Measurements from ENCODE around the gene S100A10. TPM values are rescaled to one million over a fixed set of nuclear protein-coding genes. Genes with fewer than 3 reads are reported as not detected.

S100A10 gene
- total RNA-seq, 1 experiment from 2014 or later: 400 TPM

- CTCF ChIA-PET: interaction anchor here (0.5 to 2.2 kb wide), 13 partner anchors 15 to 128 kb away, joined by 3 to 38 read pairs (median 6); no protein-coding TSS in a partner anchor
- Histone ChIP-seq H4K20me1 (ENCODE audit: low read length) (no peaks in the 10 kb centered on the region), H3K36me3 (ENCODE audit: low read depth, low read length) (no peaks in the 10 kb centered on the region), H3K9me3 (ENCODE audit: low read length) (no peaks in the 10 kb centered on the region), H2AFZ (ENCODE audit: low read length) (no peak overlapping the region), H3F3A (ENCODE audit: low read length, unreplicated experiment) (no peaks in the 10 kb centered on the region), H3K27ac (ENCODE audit: low read length) (no peak overlapping the region), H3K27me3 (ENCODE audit: low read length) (no peaks in the 10 kb centered on the region), H3K79me2 (ENCODE audit: low read length) (no peaks in the 10 kb centered on the region), H3K9ac (ENCODE audit: low read length) (no peak overlapping the region), H3K4me1 (ENCODE audit: insufficient read depth, low read length) (peaks cover 66% of the 10 kb centered on the region), H3K9me2 (replicated peaks; ENCODE audit: low read length) (no peaks in the 10 kb centered on the region), H3K4me3 (ENCODE audit: low read length) (no peak overlapping the region), H3K4me2 (ENCODE audit: low read length) (peak overlapping the region; percentile 37; the same call in 1 of the 2 replicates)
- peak; percentile 48 for ATAC-seq
- DNase-seq: peak; percentile 89
- TF ChIP-seq CTCF (conservative IDR thresholded peaks at IDR 0.05; ENCODE audit: low read depth, low read length) (peak; percentile 97), EZH2 (IDR thresholded peaks at IDR 0.05; ENCODE audit: low read length, unreplicated experiment) (no peak)
- intact Hi-C loops (cut with micrococcal nuclease): loop anchor here (1.0 to 2.0 kb wide), 4 partner anchors 22 to 67 kb away; no protein-coding TSS in a partner anchor
- BruUV-seq (replicated peaks): no TSS peak
- POLR2A ChIA-PET (ENCODE audit: unreplicated experiment): interaction anchor here (0.5 to 2.4 kb wide), 8 partner anchors 14 to 457 kb away, joined by 3 to 14 read pairs (median 4); partner anchors contain the start of gene CGN
Observed at GRCh38 chr1:151968058-151968457, 25.6 kb downstream of the S100A10 start.

GRCh38 chr1:151967091-151967490, 26.6 kb downstream of the S100A10 start:
- Histone ChIP-seq H4K20me1 (ENCODE audit: low read length) (no peaks in the 10 kb centered on the region), H3K27ac (ENCODE audit: low read length) (no peak overlapping the region), H3K27me3 (ENCODE audit: low read length) (no peaks in the 10 kb centered on the region), H3K4me1 (ENCODE audit: insufficient read depth, low read length) (peaks cover 57% of the 10 kb centered on the region), H3F3A (ENCODE audit: low read length, unreplicated experiment) (no peaks in the 10 kb centered on the region), H3K36me3 (ENCODE audit: low read depth, low read length) (no peaks in the 10 kb centered on the region), H3K9me3 (ENCODE audit: low read length) (no peaks in the 10 kb centered on the region), H3K9me2 (replicated peaks; ENCODE audit: low read length) (no peaks in the 10 kb centered on the region), H2AFZ (ENCODE audit: low read length) (no peak overlapping the region), H3K79me2 (ENCODE audit: low read length) (no peaks in the 10 kb centered on the region), H3K9ac (ENCODE audit: low read length) (no peak overlapping the region), H3K4me2 (ENCODE audit: low read length) (no peak overlapping the region), H3K4me3 (ENCODE audit: low read length) (no peak overlapping the region)
- ATAC-seq (no peak), DNase-seq (no peak)
- intact Hi-C loops (cut with micrococcal nuclease): no loop called here
- BruUV-seq (replicated peaks): no TSS peak
- ChIA-PET POLR2A (ENCODE audit: unreplicated experiment) (interaction anchor here (0.6 kb wide), 2 partner anchors 26 to 32 kb away, joined by 3 read pairs; no protein-coding TSS in a partner anchor), CTCF (interaction anchor here (0.5 to 2.2 kb wide), 3 partner anchors 32 to 68 kb away, joined by 4 to 38 read pairs (median 32); no protein-coding TSS in a partner anchor)
- TF ChIP-seq EZH2 (IDR thresholded peaks at IDR 0.05; ENCODE audit: low read length, unreplicated experiment) (no peak), CTCF (conservative IDR thresholded peaks at IDR 0.05; ENCODE audit: low read depth, low read length) (no peak), EZH2phosphoT487 (IDR thresholded peaks at IDR 0.05; ENCODE audit: borderline replicate concordance, low read length) (no peak)

GRCh38 chr1:151966061-151966460, 27.6 kb downstream of the S100A10 start:
- Histone ChIP-seq H3F3A (ENCODE audit: low read length, unreplicated experiment) (no peaks in the 10 kb centered on the region), H3K27ac (ENCODE audit: low read length) (peak overlapping the region; percentile 18), H3K27me3 (ENCODE audit: low read length) (no peaks in the 10 kb centered on the region), H3K36me3 (ENCODE audit: low read depth, low read length) (no peaks in the 10 kb centered on the region), H3K9ac (ENCODE audit: low read length) (no peak overlapping the region), H2AFZ (ENCODE audit: low read length) (no peak overlapping the region), H4K20me1 (ENCODE audit: low read length) (no peaks in the 10 kb centered on the region), H3K4me2 (ENCODE audit: low read length) (peak overlapping the region; percentile 37), H3K4me3 (ENCODE audit: low read length) (no peak overlapping the region), H3K9me3 (ENCODE audit: low read length) (no peaks in the 10 kb centered on the region), H3K4me1 (ENCODE audit: insufficient read depth, low read length) (peaks cover 50% of the 10 kb centered on the region), H3K9me2 (replicated peaks; ENCODE audit: low read length) (no peaks in the 10 kb centered on the region), H3K79me2 (ENCODE audit: low read length) (no peaks in the 10 kb centered on the region)
- no TSS peak for BruUV-seq (replicated peaks)
- intact Hi-C loops (cut with micrococcal nuclease): no loop called here
- peak; percentile 39 for ATAC-seq
- DNase-seq: peak; percentile 73
- TF ChIP-seq EZH2 (IDR thresholded peaks at IDR 0.05; ENCODE audit: low read length, unreplicated experiment) (no peak), EZH2phosphoT487 (IDR thresholded peaks at IDR 0.05; ENCODE audit: borderline replicate concordance, low read length) (no peak), CTCF (conservative IDR thresholded peaks at IDR 0.05; ENCODE audit: low read depth, low read length) (no peak)
- CTCF ChIA-PET: interaction anchor here (0.6 to 1.2 kb wide), 3 partner anchors 20 to 36 kb away, joined by 3 to 4 read pairs (median 3); no protein-coding TSS in a partner anchor
- POLR2A ChIA-PET (ENCODE audit: unreplicated experiment): interaction anchor here (0.6 to 1.2 kb wide), 4 partner anchors 26 to 286 kb away, joined by 3 to 11 read pairs (median 4); partner anchors contain the start of genes S100A10 and THEM4

Data from PC-3 (cell line).